Caco-2 (cell line): ENCODE data around the gene KCNJ8. TPM values are rescaled to one million over a fixed set of nuclear protein-coding genes. Genes with fewer than 3 reads are reported as not detected.
A peak's percentile ranks its signal among the peaks of the same experiment; 100 is the strongest.

Source experiments
- Bru-seq: library from RNA; stranded (reverse); fragments of 400-500 nt; gene quantifications from one replicate; lab custom pipeline; 2021; lab: Mats Ljungman, UMichigan
- BruChase-seq, 2 experiments: library from RNA; stranded (reverse); fragments of 400-500 nt; gene quantifications; one replicate each; lab custom pipeline; 2021; lab: Mats Ljungman, UMichigan
- BruUV-seq: library from RNA; stranded (reverse); fragments of 400-500 nt; replicated peaks from 2 replicates; lab custom pipeline; 2021; lab: Mats Ljungman, UMichigan
- CTCF ChIA-PET: fragments of 300-600 bp; sonication (Branson Sonifier 250); formaldehyde crosslinking; loops from one replicate; lab custom pipeline; 2022; ENCODE audit warnings: antibody characterized with exemption; lab: Charles Lee
- POLR2A ChIA-PET: fragments of 300-600 bp; sonication (Branson Sonifier 250); formaldehyde crosslinking; loops from one replicate; lab custom pipeline; 2022; ENCODE audit warnings: antibody characterized with exemption; lab: Charles Lee
- DNase-seq, 2 experiments: peaks; one replicate each; pipeline versions ENCODE4 v3.0.0 to v3.0.0-alpha.2; 2020 to 2022
- H3K27me3 ChIP-seq: replicated peaks from 2 replicates; pipeline ENCODE4 v1.6.0; 2011; ENCODE audit warnings: low read length; ENCODE audit not compliant: control insufficient read depth, insufficient read depth
- H3K36me3 ChIP-seq: 2 replicates; pipeline ENCODE4 v1.5.1; 2011; ENCODE audit warnings: low read length; ENCODE audit not compliant: control insufficient read depth, insufficient read depth
- H3K4me1 ChIP-seq: fragments of 250-450 bp; sonication (Bioruptor Pico); 2 replicates; pipeline ENCODE4 v1.5.1; 2020; ENCODE audit warnings: mild to moderate bottlenecking
- H3K4me3 ChIP-seq: 2 replicates; pipeline ENCODE4 v1.5.1; 2011; ENCODE audit warnings: low read depth, mild to moderate bottlenecking, control low read depth, low read length
- H3K9me3 ChIP-seq: fragments of 250-450 bp; sonication (Bioruptor Pico); 2 replicates; pipeline ENCODE4 v1.5.1; 2020; ENCODE audit warnings: mild to moderate bottlenecking, moderate library complexity
- H3K27ac Mint-ChIP-seq: one replicate; pipeline ENCODE4 v1.8.0; 2022; ENCODE audit warnings: mixed read lengths; ENCODE audit not compliant: unreplicated experiment
- H3K27me3 Mint-ChIP-seq: one replicate; pipeline ENCODE4 v1.8.0; 2022; ENCODE audit warnings: mixed read lengths; ENCODE audit not compliant: insufficient read depth, unreplicated experiment
- H3K36me3 Mint-ChIP-seq: one replicate; pipeline ENCODE4 v1.8.0; 2022; ENCODE audit warnings: mild to moderate bottlenecking, mixed read lengths; ENCODE audit not compliant: insufficient read depth, unreplicated experiment
- H3K4me1 Mint-ChIP-seq: one replicate; pipeline ENCODE4 v1.8.0; 2022; ENCODE audit warnings: low read depth, mixed read lengths; ENCODE audit not compliant: unreplicated experiment
- H3K4me3 Mint-ChIP-seq: one replicate; pipeline ENCODE4 v1.8.0; 2022; ENCODE audit warnings: mild to moderate bottlenecking, moderate library complexity, mixed read lengths; ENCODE audit not compliant: unreplicated experiment
- H3K9me3 Mint-ChIP-seq: one replicate; pipeline ENCODE4 v1.8.0; 2022; ENCODE audit warnings: mixed read lengths; ENCODE audit not compliant: unreplicated experiment
- intact Hi-C: fragments of 100-400 bp; cut with micrococcal nuclease; formaldehyde crosslinking; loops from one replicate; pipeline ENCODE4 v1.10.0; 2022; ENCODE audit not compliant: unreplicated experiment
- long read RNA-seq: library from polyadenylated mRNA; stranded (forward); transcript quantifications from one replicate; pipeline ENCODE4 v2.0.0, GENCODE V29; 2022
- total RNA-seq: library from RNA; stranded (reverse); gene quantifications from 2 replicates; pipeline ENCODE4 v1.2.3, GENCODE V29; 2022
- TF ChIP-seq, protein P1 (sequence below), 2 experiments: fragments of 200-600 bp in 1 of 2; IDR thresholded peaks; 1 replicate in 1 of 2; 2 replicates in 1 of 2; pipeline versions ENCODE4 v1.5.1 to v1.8.0; 2011 to 2022; ENCODE audit warnings: antibody characterized with exemption in 1 of 2, control low read depth in 1 of 2, inconsistent platforms in 1 of 2, low read depth in 1 of 2, low read length in 1 of 2, mild to moderate bottlenecking in 1 of 2, moderate library complexity in 1 of 2; ENCODE audit not compliant: insufficient read depth in 1 of 2, severe bottlenecking in 1 of 2, unreplicated experiment in 1 of 2

Gene KCNJ8
- total RNA-seq (88.7 and 90.2 TPM in 2 replicates), Bru-seq, nascent RNA (percentile 98 among the genes with signal in this experiment), BruChase-seq, experiment 1, labeled RNA remaining after a 2-hour chase (percentile 98 among the genes with signal in this experiment), BruChase-seq, experiment 2, labeled RNA remaining after a 6-hour chase (percentile 83 among the genes with signal in this experiment)
- long read RNA-seq, transcript KCNJ8-201 (3 exons, 2,389 nt): major isoform, 111 of 130 reads
- long read RNA-seq, partial matches to known transcripts: 11 of 130 reads
- long read RNA-seq, other reads (novel, unspliced or antisense): 8 of 130 reads

DNA sequence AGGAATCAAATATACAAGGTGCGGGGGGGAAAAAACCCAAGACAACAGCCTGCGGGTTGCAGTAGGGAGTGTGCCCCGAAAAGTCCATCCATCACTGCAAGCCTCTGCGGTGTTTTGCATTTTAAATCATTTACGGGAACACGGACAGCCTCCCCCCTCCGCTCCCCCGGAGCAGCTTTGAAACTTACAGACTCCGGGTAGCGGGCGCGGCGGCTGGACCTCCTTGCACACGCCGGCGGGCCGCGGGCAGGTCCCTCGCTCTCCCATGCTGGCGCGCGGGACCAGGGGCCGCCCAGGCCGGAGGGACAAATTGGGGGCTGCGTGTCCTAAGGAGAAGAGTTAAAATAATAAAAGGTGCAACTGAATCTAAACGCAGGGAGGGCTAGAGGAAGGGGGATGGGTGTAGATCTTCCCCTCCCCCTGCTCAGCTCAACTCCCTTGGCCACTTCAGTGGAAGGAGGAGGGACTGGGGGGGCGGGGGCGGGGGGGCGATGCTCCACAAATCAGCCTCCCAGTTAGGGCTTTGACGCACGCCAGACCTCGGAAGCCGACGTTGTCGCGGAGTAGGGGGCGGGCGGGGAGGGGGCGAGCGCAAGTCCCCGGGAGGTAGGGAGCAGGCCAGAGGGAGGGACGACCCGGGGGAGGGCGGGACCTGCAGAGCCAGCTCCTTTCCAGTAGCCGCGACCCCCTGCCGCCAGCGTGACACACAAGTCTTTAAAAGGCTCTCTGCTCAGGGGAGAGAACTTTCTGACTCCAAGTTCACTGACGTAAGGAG is at the start of gene KCNJ8:
KCNJ8 (minus strand) TSS at position 349 of the 775 bp plus-strand sequence. CDS start 1,090 bp downstream, outside the sequence.
- Mint-ChIP-seq H3K27me3 (no peaks in the 10 kb centered on the region), H3K27ac (peak within 1 kb of the TSS; percentile 41), H3K36me3 (peaks cover 42% of the 10 kb centered on the region), H3K4me1 (peaks cover 55% of the 10 kb centered on the region), H3K9me3 (no peaks in the 10 kb centered on the region), H3K4me3 (peak within 1 kb of the TSS; percentile 76)
- ChIA-PET POLR2A (interaction anchor here (0.6 to 1.6 kb wide), 18 partner anchors 10 to 1486 kb away, joined by 3 to 29 read pairs (median 5); partner anchors contain the start of gene ABCC9), CTCF (interaction anchor here (0.6 to 2.8 kb wide), 11 partner anchors 10 to 455 kb away, joined by 3 to 24 read pairs (median 5); no protein-coding TSS in a partner anchor)
- H3K4me3 ChIP-seq: peak within 1 kb of the TSS; percentile 88
- H3K4me1 ChIP-seq: peaks cover 46% of the 10 kb centered on the region
- no TSS peak for BruUV-seq
- H3K27me3 ChIP-seq: no peaks in the 10 kb centered on the region
- no peaks in the 10 kb centered on the region for H3K9me3 ChIP-seq
- TF ChIP-seq, protein P1, sequence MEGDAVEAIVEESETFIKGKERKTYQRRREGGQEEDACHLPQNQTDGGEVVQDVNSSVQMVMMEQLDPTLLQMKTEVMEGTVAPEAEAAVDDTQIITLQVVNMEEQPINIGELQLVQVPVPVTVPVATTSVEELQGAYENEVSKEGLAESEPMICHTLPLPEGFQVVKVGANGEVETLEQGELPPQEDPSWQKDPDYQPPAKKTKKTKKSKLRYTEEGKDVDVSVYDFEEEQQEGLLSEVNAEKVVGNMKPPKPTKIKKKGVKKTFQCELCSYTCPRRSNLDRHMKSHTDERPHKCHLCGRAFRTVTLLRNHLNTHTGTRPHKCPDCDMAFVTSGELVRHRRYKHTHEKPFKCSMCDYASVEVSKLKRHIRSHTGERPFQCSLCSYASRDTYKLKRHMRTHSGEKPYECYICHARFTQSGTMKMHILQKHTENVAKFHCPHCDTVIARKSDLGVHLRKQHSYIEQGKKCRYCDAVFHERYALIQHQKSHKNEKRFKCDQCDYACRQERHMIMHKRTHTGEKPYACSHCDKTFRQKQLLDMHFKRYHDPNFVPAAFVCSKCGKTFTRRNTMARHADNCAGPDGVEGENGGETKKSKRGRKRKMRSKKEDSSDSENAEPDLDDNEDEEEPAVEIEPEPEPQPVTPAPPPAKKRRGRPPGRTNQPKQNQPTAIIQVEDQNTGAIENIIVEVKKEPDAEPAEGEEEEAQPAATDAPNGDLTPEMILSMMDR (IDR thresholded peaks at IDR 0.05; ENCODE audit: insufficient read depth in 1 of 2, low read depth in 1 of 2, low read length in 1 of 2, severe bottlenecking in 1 of 2, unreplicated experiment in 1 of 2): no peak
- intact Hi-C loops: loop anchor here (1.0 to 5.0 kb wide), 4 partner anchors 26 to 168 kb away; no protein-coding TSS in a partner anchor
- peak; percentile 94 to 96 for DNase-seq
- no peaks in the 10 kb centered on the region; the same call in 1 of the 2 replicates for H3K36me3 ChIP-seq

DNA sequence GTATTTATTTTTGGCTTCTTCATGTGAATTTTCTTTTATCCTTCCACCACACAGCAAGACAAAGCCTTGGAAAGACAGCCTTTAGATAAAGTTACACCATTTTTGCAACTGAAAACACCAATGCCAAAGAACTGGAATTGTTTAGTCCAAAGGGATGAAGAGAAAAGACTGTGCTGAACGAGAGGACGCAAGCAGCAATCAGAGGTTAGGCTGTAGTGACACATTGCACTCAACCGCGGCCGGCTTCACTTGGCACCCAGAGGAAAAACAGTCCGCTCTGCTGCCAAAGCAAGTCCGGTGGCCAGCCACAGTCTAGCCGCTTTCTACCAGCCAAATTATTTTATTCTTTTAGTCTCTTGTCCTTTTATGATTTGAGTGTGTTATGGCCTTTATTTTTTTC is 49.1 kb upstream of the KCNJ8 start:
- Mint-ChIP-seq H3K36me3 (peaks cover 63% of the 10 kb centered on the region), H3K4me3 (peak overlapping the region; percentile 44), H3K9me3 (peaks cover 25% of the 10 kb centered on the region), H3K27ac (peak overlapping the region; percentile 86), H3K4me1 (peaks cover 63% of the 10 kb centered on the region), H3K27me3 (no peaks in the 10 kb centered on the region)
- intact Hi-C loops: no loop called here
- H3K36me3 ChIP-seq: no peaks in the 10 kb centered on the region
- no peaks in the 10 kb centered on the region for H3K9me3 ChIP-seq
- no peak overlapping the region for H3K4me3 ChIP-seq
- DNase-seq: peak in 1 of 2 experiments; percentile 20
- peaks cover 64% of the 10 kb centered on the region for H3K4me1 ChIP-seq
- H3K27me3 ChIP-seq: no peaks in the 10 kb centered on the region
- TF ChIP-seq, protein P1 (IDR thresholded peaks at IDR 0.05; ENCODE audit: insufficient read depth in 1 of 2, low read depth in 1 of 2, low read length in 1 of 2, severe bottlenecking in 1 of 2, unreplicated experiment in 1 of 2): no peak
- CTCF ChIA-PET: no interaction called here
- POLR2A ChIA-PET: interaction anchor here (0.7 to 1.4 kb wide), 3 partner anchors 49 to 191 kb away, joined by 3 to 12 read pairs (median 3); partner anchors contain the start of gene KCNJ8
- BruUV-seq: no TSS peak
